Measurements from ENCODE around the gene NLRC5.

Gene NLRC5

GRCh38 chr16:57024894-57025680 is 35.7 kb downstream of the NLRC5 start:
- no peak for DNase-seq (ENCODE audit: low read depth in 3 of 3, low spot score in 1 of 3)

- no peak for DNase-seq (ENCODE audit: low read depth in 3 of 3, low spot score in 1 of 3)
Observed at GRCh38 chr16:57025941-57026777, 36.8 kb downstream of the NLRC5 start.

- no peak for DNase-seq (ENCODE audit: low read depth in 3 of 3, low spot score in 1 of 3)
Observed at GRCh38 chr16:57026778-57027062, 37.4 kb downstream of the NLRC5 start.

GRCh38 chr16:57027067-57027466 is 37.7 kb downstream of the NLRC5 start:
- DNase-seq (ENCODE audit: low read depth in 3 of 3, low spot score in 1 of 3), result no peak

GRCh38 chr16:57028086-57028485 is 38.7 kb downstream of the NLRC5 start:
- no peak for DNase-seq (ENCODE audit: low read depth in 3 of 3, low spot score in 1 of 3)

- no peak for DNase-seq (ENCODE audit: low read depth in 3 of 3, low spot score in 1 of 3)
Observed at GRCh38 chr16:57029161-57030160, 40.1 kb downstream of the NLRC5 start.

GRCh38 chr16:57030346-57030902 is 41.1 kb downstream of the NLRC5 start:
- no peak for DNase-seq (ENCODE audit: low read depth in 3 of 3, low spot score in 1 of 3)

- DNase-seq (ENCODE audit: low read depth in 3 of 3, low spot score in 1 of 3), result no peak
Observed at GRCh38 chr16:57031156-57031555, 41.8 kb downstream of the NLRC5 start.

GRCh38 chr16:57032346-57032745 is 43.0 kb downstream of the NLRC5 start:
- DNase-seq (ENCODE audit: low read depth in 3 of 3, low spot score in 1 of 3), result no peak

GRCh38 chr16:57032931-57033330 is 43.6 kb downstream of the NLRC5 start:
- DNase-seq (ENCODE audit: low read depth in 3 of 3, low spot score in 1 of 3), result no peak

GRCh38 chr16:57036315-57036714 is 47.0 kb downstream of the NLRC5 start:
- no peak for DNase-seq (ENCODE audit: low read depth in 3 of 3, low spot score in 1 of 3)

GRCh38 chr16:57036945-57037344 is 47.6 kb downstream of the NLRC5 start:
- no peak for DNase-seq (ENCODE audit: low read depth in 3 of 3, low spot score in 1 of 3)

GRCh38 chr16:57038166-57038565 is 48.8 kb downstream of the NLRC5 start:
- no peak for DNase-seq (ENCODE audit: low read depth in 3 of 3, low spot score in 1 of 3)

GRCh38 chr16:57039148-57039812 is 49.9 kb downstream of the NLRC5 start:
- DNase-seq (ENCODE audit: low read depth in 3 of 3, low spot score in 1 of 3), result no peak

GRCh38 chr16:57041182-57042156 is 52.1 kb downstream of the NLRC5 start:
- peak; percentile 63 to 83 (median 71) for DNase-seq (ENCODE audit: low read depth in 3 of 3, low spot score in 1 of 3)

GRCh38 chr16:57042157-57043111 is 53.1 kb downstream of the NLRC5 start:
- peak; percentile 54 to 63 (median 55) for DNase-seq (ENCODE audit: low read depth in 3 of 3, low spot score in 1 of 3)

GRCh38 chr16:57043248-57043647 is 53.9 kb downstream of the NLRC5 start:
- no peak for DNase-seq (ENCODE audit: low read depth in 3 of 3, low spot score in 1 of 3)
